NCI-H1694 (cell line): ENCODE data around the gene TMEM271.

Source experiments
- DNase-seq: peaks from one replicate; lab custom pipeline; 2025; lab: John Stamatoyannopoulos, UW

The TMEM271 gene

DNA sequence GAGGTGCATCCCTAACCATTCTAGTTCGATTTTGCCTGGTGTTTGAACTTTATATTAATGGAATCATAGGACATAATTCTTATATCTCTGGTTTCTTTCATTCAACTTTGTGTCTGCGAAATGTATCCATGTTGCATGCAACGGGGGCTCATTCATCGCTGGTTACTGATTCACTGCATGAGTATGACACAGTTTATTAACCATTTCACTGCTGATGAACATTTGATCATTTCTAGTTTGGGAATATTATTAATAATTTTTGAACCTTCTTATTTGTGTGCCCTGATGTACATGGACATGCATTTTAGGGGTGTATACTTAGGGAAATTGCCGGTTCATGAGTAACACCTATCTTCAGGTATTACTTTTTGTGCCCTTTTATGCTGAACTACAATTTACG, 5.1 kb upstream of the TMEM271 start:
- no peak for DNase-seq

DNA sequence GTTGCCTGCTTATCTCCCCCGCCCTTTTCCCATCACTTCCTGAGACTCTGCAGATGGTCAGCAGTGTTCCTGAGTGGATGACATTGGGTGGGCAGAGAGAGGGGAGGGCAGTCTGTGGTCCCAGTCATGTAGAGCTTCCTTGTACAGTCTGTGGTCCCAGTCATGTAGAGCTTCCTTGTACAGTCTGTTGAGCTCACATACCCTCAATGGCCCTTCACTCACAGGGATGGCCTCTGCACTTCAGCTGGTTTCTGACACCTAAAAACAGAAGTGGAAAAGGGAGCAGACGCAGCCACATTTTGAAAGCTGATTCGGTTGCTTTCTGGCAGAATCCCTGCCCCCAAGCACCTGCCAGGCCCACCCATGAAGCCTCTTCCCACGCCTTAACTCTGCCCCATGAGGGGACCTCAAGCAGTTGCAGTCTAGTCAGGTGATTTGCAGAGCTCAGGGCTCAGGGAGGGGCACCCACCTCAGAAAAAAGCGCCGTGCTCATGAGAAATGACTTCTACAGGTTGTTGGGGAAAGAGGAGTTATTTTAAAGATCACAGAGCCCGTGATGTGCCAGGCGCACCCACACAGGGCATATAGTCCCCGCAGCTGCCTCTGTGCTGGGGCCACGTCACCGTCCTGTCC, 3.6 kb upstream of the TMEM271 start:
- DNase-seq = no peak

DNA sequence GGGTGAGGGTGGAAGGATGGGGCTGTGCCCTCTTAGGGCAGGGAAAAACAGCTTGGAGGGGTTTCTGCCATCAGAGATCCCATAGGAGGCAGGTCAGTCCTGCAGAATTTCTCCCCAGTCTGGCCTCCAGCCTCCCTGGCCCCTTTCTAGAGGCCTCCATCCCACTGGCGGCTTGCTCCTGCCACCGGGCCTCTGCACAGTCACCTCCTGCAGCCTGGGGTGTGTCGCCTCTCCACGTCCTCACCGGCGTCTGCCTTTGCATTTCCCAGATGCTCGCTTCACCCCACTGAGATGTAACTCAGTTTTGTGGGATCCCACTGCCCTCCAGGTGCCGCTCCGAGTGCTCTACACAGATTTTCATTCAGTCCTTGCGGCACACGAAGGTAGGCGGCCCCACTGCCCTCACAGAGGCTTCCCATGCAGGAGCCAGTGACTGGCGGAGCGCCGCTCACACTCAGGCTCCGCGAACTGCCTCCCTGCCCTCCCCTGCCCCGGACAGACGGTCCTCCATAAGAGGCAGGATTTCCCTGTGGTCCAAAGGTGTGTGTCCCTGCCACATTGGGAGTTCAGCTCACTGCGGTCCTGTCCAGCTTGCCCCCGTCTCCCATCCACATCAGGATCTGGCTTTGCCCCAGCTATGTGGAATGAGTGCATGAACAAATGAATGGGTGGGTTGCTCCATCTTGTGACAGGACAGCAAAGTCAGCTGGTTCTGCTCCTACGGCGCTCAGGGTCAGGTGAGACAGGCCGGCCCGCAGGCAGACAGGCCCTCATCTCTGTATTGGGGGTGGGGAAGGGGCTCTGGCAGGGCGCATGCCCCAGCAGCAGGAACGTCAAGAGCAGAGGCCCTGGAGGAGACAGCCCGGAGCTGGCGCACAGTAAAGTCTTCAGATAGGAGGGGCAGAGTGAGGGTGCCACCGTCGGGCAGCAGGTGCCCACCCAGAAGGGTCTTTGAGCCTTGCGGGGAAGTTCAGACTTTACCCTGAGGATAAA, 2.7 kb upstream of the TMEM271 start:
- no peak for DNase-seq

- no peak for DNase-seq
These were observed 1.7 kb upstream of the TMEM271 start for GRCh38 chr4:577499-578450.

GRCh38 chr4:576991-577498, 950 bp upstream of the TMEM271 start:
- DNase-seq = no peak

DNA sequence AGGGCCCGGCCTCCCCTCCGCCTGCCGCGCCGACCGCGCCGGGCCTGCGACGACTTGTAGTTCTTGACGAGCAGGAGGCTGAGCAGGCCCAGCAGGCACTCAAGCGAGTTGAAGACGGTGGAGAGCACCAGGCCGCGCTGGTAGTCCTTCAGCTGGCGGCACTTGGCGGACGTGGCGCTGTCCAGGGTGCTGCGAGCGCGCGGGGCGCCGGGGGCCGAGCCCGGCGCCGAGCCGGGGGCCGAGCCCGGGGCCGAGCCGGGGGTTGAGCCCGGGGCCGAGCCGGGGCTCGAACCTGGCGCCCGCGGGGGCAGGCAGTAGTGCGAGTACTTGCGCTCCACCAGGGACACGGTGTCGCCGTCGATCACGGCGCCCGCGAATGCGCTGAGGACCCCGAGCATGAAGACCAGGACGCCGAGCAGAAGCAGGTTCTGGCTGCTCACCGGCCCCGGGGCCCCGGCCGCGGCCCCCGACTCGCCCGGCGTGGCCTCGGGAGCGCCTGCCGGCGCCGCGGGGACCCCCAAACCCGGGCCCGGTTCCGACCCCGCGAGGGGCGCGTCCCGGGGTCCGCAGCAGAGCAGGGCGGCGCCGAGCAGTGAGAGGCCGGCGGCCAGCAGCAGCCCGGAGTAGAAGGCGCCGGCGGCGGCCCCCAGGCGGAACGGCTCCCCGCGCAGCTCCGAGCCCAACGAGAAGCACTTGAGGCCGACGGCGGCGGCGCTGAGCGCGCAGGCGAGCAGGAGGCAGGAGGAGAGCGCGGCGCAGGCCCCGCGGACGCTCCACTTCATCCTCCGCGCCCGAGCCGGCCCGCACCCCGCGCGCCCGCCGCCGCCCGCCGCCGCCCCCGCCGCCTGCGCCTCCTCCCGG, 584 bp downstream of the TMEM271 start:
- no peak for DNase-seq

GRCh38 chr4:574346-575161, 1.5 kb downstream of the TMEM271 start:
- DNase-seq = no peak

DNA sequence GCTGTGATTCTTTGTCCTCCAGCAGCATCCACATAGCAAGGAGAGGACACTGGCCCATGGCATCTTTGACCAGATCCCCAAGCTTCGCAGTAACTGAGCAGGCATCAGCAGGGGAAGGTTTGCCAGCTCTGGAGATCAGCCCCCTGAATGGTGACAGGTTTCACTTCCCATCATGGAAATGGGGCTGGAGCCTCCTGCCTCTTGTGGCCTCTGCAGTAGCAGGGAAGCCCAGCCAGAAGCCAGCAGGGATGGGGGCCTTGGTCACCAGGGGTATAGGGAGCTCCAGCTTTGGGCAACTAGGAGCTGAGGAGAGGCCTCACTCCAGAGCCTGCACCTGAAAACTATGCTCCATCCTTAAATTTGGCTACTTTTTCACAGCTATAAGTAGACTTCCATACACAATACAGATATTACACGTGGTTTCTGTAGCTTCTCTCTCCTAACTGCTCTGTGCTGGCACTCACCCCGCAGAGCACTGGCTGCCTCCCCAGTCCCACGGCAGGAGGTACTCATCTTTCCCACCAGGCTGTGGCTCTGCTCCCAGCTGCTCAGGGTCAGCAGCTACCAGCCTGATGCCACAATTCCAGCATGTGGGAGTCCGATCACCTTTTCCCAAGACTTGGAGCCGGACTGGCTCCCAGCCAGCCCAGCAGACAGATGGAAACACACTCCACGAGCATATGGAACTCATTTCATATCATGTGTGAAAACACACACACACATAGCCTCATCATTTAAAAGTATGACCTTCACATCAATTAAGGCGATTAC, 2.8 kb downstream of the TMEM271 start:
- peak; percentile 40 for DNase-seq

DNA sequence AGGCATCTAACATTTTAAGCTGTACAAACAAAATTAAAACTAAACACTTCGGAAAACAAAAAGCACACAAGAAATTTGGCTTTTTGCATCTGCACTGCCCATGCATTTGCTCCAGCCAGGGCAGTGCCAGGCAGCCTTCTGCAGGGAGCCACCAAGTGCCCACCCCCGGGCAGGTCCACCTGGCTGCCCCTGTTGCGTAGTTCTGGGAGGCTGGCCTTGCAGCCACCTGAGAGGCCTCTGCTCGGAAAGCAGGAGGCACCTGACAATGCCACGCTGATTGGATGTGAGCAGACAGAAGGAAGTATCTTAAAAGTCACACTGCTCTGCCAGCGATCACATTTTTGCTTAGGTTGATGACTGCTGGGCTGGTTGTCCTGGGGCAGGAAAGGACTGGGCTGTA, 3.5 kb downstream of the TMEM271 start:
- DNase-seq = no peak

GRCh38 chr4:571838-572572, 4.1 kb downstream of the TMEM271 start:
- DNase-seq = no peak

DNA sequence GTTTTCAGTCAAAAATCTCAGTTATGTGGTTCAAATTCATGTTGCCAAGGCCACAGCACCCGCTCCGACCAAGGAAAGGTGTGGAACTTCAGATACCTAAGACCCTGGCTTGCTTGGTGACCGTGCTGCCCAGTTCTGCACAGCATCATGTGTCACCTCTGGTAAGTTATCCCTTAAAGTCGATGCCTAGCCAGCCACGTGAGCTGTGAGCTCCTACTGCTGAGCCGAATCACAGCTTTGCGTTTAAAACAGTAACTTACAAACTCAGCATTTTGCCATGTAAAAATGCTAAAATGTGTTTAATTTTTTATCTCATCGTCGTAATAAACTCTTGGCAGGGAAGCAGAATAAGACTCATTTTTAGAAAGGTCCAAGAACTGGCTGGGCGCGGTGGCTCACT, 5.3 kb downstream of the TMEM271 start:
- no peak for DNase-seq

DNA sequence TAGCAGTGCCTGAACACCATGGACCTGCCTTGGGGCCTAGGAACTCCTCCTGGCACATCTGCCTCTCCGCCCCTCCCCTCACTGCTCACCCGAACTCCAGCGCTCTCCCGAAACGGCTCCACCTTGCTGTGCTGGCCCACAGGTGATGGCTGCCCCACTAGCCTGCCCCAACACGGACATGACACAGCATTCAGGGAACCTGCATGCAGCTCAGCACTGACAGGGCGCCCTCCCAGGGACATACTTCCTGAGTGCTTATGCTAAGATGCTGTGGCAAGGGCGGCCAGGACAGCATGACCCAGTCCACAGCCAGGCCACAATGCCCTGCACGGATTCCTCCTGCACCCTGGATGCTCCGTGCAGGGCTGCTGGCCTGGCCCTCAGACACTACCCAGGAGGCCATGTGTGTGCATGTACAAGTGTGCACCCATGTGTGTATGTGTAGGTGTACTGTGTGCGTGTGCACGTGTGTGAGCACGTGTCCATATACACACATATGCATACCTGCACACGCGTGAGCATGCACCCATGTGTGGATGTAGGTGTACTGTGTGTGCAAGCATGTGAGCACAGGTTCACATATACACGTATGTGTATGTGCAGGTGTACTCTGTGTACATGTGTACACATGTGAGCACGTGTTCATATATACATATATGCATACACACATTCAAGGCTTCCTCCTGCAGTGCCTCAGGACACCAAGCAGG, 6.0 kb downstream of the TMEM271 start:
- DNase-seq = no peak

GRCh38 chr4:568962-569361, 7.1 kb downstream of the TMEM271 start:
- DNase-seq = no peak

DNA sequence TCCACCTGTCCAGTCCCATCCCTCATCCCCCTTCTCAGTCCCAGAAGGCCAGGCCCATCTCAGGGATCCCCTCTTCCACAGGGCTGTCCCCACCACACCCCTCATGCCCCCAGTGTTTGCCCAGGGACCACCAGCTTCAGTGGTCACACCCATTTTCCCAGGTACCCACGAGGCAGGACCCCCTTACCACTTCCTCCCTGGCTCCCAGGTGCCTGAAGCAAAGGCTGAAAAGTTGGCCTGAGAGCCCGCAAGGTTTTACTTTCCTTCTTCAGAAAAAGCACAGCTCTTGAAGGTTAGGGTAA, 7.8 kb downstream of the TMEM271 start:
- DNase-seq = no peak

DNA sequence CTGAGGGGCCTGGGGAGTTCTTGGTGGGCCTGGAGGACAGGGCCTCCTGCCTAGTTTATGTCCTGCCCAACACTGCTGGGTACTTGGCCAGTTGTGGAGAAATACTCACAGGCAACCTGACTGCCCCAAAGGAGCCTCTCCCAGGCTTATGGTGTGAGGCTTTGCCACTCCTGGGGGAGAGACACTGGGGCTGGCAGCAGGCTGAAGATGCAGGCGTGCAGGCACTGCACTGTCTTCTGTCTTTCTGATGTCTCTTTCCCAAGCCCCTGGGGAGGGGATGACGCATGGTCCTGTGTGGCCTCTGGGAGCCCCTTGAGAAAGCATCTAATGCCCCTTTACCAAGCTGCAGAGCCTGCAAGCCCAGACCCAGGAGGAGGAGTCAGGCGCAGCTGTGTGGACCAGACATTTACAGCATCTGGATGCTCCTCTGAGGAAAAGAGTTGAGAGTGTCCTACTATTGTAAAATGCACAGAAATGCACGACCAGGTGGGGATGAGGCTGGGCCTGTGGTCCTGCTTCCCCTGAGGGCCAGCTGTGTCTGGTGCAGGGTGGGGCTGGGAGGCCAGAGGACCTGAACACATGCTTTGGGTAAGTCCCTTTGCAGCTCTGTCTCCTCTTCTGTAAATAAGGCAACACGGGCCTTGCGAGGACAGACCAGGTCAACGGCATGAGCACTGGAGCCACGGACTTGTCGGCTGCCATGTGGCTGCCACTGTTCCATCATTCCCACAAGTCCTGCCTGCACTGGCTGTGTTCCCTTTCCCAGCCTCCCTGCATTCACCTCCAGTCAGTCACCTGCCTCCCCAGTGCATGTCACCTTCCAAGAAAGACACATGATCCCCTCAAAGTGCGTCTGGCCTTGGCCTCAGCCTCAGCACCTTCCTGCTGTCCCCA, 8.4 kb downstream of the TMEM271 start:
- DNase-seq = no peak

- no peak for DNase-seq
These were observed 9.4 kb downstream of the TMEM271 start for GRCh38 chr4:566508-567295.
